ENCODE measurements around the gene FKBP7.
"Not testable (repeated sequence)": the region's sequence is repeated elsewhere in the genome, so short reads cannot be mapped to it uniquely, and the experiment has no call there.

FKBP7 gene

GRCh38 chr2:178449700-178450523, 28.5 kb downstream of the FKBP7 start:
- Histone ChIP-seq H3K27me3 (ENCODE audit: control insufficient read depth, insufficient read depth, low read length) (no peaks in the 10 kb centered on the region), H3K4me3 (ENCODE audit: low read depth, low read length) (peak overlapping the region; percentile 95), H3K4me1 (ENCODE audit: control insufficient read depth, insufficient read depth, low read length) (0 out of 2 replicates have a peak, but pooled peaks cover 3% of the 10 kb centered on the region), H3K36me3 (ENCODE audit: control insufficient read depth, insufficient read depth, low read length) (peaks cover 41% of the 10 kb centered on the region), H3K9me3 (ENCODE audit: control insufficient read depth, insufficient read depth, low read depth, low read length) (no peaks in the 10 kb centered on the region), H3K9ac (ENCODE audit: low read length) (peak overlapping the region; percentile 100), H3K27ac (ENCODE audit: low read depth, low read length) (peak overlapping the region; percentile 94; the same call in 1 of the 2 replicates)

GRCh38 chr2:178448968-178449661, 29.3 kb downstream of the FKBP7 start:
- Histone ChIP-seq H3K9ac (ENCODE audit: low read length) (no peak overlapping the region), H3K36me3 (ENCODE audit: control insufficient read depth, insufficient read depth, low read length) (peaks cover 49% of the 10 kb centered on the region), H3K4me1 (ENCODE audit: control insufficient read depth, insufficient read depth, low read length) (0 out of 2 replicates have a peak, but pooled peaks cover 3% of the 10 kb centered on the region), H3K4me3 (ENCODE audit: low read depth, low read length) (peak overlapping the region; percentile 95; the same call in 1 of the 2 replicates), H3K27me3 (ENCODE audit: control insufficient read depth, insufficient read depth, low read length) (no peaks in the 10 kb centered on the region), H3K27ac (ENCODE audit: low read depth, low read length) (no peak overlapping the region), H3K9me3 (ENCODE audit: control insufficient read depth, insufficient read depth, low read depth, low read length) (no peaks in the 10 kb centered on the region)

GRCh38 chr2:178441426-178441825, 37.0 kb downstream of the FKBP7 start:
- no peak overlapping the region for H3K27ac ChIP-seq (ENCODE audit: low read depth, low read length)
- peaks cover 88% of the 10 kb centered on the region for H3K36me3 ChIP-seq (ENCODE audit: control insufficient read depth, insufficient read depth, low read length)

GRCh38 chr2:178436662-178437061, 41.7 kb downstream of the FKBP7 start:
- no peaks in the 10 kb centered on the region for H3K27me3 ChIP-seq (ENCODE audit: control insufficient read depth, insufficient read depth, low read length)
- no peak overlapping the region for H3K27ac ChIP-seq (ENCODE audit: low read depth, low read length)
- H3K9ac ChIP-seq (ENCODE audit: low read length): no peak overlapping the region
- H3K4me1 ChIP-seq (ENCODE audit: control insufficient read depth, insufficient read depth, low read length): peaks cover 13% of the 10 kb centered on the region
- H3K36me3 ChIP-seq (ENCODE audit: control insufficient read depth, insufficient read depth, low read length): peaks cover 89% of the 10 kb centered on the region
- H3K4me3 ChIP-seq (ENCODE audit: low read depth, low read length): no peak overlapping the region
- H3K9me3 ChIP-seq (ENCODE audit: control insufficient read depth, insufficient read depth, low read depth, low read length): no peaks in the 10 kb centered on the region

More at GRCh38 chr2:178441426-178441825, 37.0 kb downstream of the FKBP7 start:
- Histone ChIP-seq H3K9ac (ENCODE audit: low read length) (no peak overlapping the region), H3K4me1 (ENCODE audit: control insufficient read depth, insufficient read depth, low read length) (peaks cover 13% of the 10 kb centered on the region), H3K4me3 (ENCODE audit: low read depth, low read length) (no peak overlapping the region), H3K27me3 (ENCODE audit: control insufficient read depth, insufficient read depth, low read length) (no peaks in the 10 kb centered on the region), H3K9me3 (ENCODE audit: control insufficient read depth, insufficient read depth, low read depth, low read length) (no peaks in the 10 kb centered on the region)

- H3K27me3 ChIP-seq (ENCODE audit: control insufficient read depth, insufficient read depth, low read length): no peaks in the 10 kb centered on the region
- H3K36me3 ChIP-seq (ENCODE audit: control insufficient read depth, insufficient read depth, low read length): peaks cover 78% of the 10 kb centered on the region
- H3K9ac ChIP-seq (ENCODE audit: low read length): no peak overlapping the region
- no peak overlapping the region for H3K27ac ChIP-seq (ENCODE audit: low read depth, low read length)
- no peaks in the 10 kb centered on the region for H3K9me3 ChIP-seq (ENCODE audit: control insufficient read depth, insufficient read depth, low read depth, low read length)
- H3K4me1 ChIP-seq (ENCODE audit: control insufficient read depth, insufficient read depth, low read length): no peaks in the 10 kb centered on the region
- no peak overlapping the region for H3K4me3 ChIP-seq (ENCODE audit: low read depth, low read length)
Observed at GRCh38 chr2:178429336-178429735, 49.1 kb downstream of the FKBP7 start.

- Histone ChIP-seq H3K36me3 (ENCODE audit: control insufficient read depth, insufficient read depth, low read length) (peaks cover 69% of the 10 kb centered on the region), H3K9me3 (ENCODE audit: control insufficient read depth, insufficient read depth, low read depth, low read length) (no peaks in the 10 kb centered on the region), H3K4me3 (ENCODE audit: low read depth, low read length) (no peak overlapping the region), H3K27me3 (ENCODE audit: control insufficient read depth, insufficient read depth, low read length) (no peaks in the 10 kb centered on the region), H3K9ac (ENCODE audit: low read length) (no peak overlapping the region), H3K4me1 (ENCODE audit: control insufficient read depth, insufficient read depth, low read length) (no peaks in the 10 kb centered on the region), H3K27ac (ENCODE audit: low read depth, low read length) (no peak overlapping the region)
Observed at GRCh38 chr2:178428396-178428806, 50.0 kb downstream of the FKBP7 start.

- no peaks in the 10 kb centered on the region for H3K9me3 ChIP-seq (ENCODE audit: control insufficient read depth, insufficient read depth, low read depth, low read length)
- H3K36me3 ChIP-seq (ENCODE audit: control insufficient read depth, insufficient read depth, low read length): peaks cover 60% of the 10 kb centered on the region
- no peaks in the 10 kb centered on the region for H3K4me1 ChIP-seq (ENCODE audit: control insufficient read depth, insufficient read depth, low read length)
- H3K4me3 ChIP-seq (ENCODE audit: low read depth, low read length): no peak overlapping the region
- no peaks in the 10 kb centered on the region for H3K27me3 ChIP-seq (ENCODE audit: control insufficient read depth, insufficient read depth, low read length)
- no peak overlapping the region for H3K27ac ChIP-seq (ENCODE audit: low read depth, low read length)
- no peak overlapping the region for H3K9ac ChIP-seq (ENCODE audit: low read length)
Observed at GRCh38 chr2:178427458-178427857, 50.9 kb downstream of the FKBP7 start.

GRCh38 chr2:178426388-178426787, 52.0 kb downstream of the FKBP7 start:
- no peak overlapping the region for H3K27ac ChIP-seq (ENCODE audit: low read depth, low read length)
- H3K4me3 ChIP-seq (ENCODE audit: low read depth, low read length): no peak overlapping the region
- H3K27me3 ChIP-seq (ENCODE audit: control insufficient read depth, insufficient read depth, low read length): no peaks in the 10 kb centered on the region
- H3K9me3 ChIP-seq (ENCODE audit: control insufficient read depth, insufficient read depth, low read depth, low read length): no peaks in the 10 kb centered on the region
- H3K4me1 ChIP-seq (ENCODE audit: control insufficient read depth, insufficient read depth, low read length): no peaks in the 10 kb centered on the region
- H3K9ac ChIP-seq (ENCODE audit: low read length): no peak overlapping the region
- H3K36me3 ChIP-seq (ENCODE audit: control insufficient read depth, insufficient read depth, low read length): peaks cover 49% of the 10 kb centered on the region

- Histone ChIP-seq H3K27me3 (ENCODE audit: control insufficient read depth, insufficient read depth, low read length) (no peaks in the 10 kb centered on the region), H3K27ac (ENCODE audit: low read depth, low read length) (no peak overlapping the region), H3K4me1 (ENCODE audit: control insufficient read depth, insufficient read depth, low read length) (no peaks in the 10 kb centered on the region), H3K36me3 (ENCODE audit: control insufficient read depth, insufficient read depth, low read length) (peaks cover 39% of the 10 kb centered on the region), H3K9ac (ENCODE audit: low read length) (no peak overlapping the region), H3K9me3 (ENCODE audit: control insufficient read depth, insufficient read depth, low read depth, low read length) (no peaks in the 10 kb centered on the region), H3K4me3 (ENCODE audit: low read depth, low read length) (no peak overlapping the region)
Observed at GRCh38 chr2:178425255-178425827, 53.1 kb downstream of the FKBP7 start.

GRCh38 chr2:178423746-178424145, 54.7 kb downstream of the FKBP7 start:
- H3K4me1 ChIP-seq (ENCODE audit: control insufficient read depth, insufficient read depth, low read length); H3K9ac ChIP-seq (ENCODE audit: low read length): not testable (repeated sequence)

GRCh38 chr2:178422097-178422496, 56.3 kb downstream of the FKBP7 start:
- no peak overlapping the region for H3K4me3 ChIP-seq (ENCODE audit: low read depth, low read length)
- no peaks in the 10 kb centered on the region for H3K27me3 ChIP-seq (ENCODE audit: control insufficient read depth, insufficient read depth, low read length)
- no peak overlapping the region for H3K27ac ChIP-seq (ENCODE audit: low read depth, low read length)
- H3K9ac ChIP-seq (ENCODE audit: low read length): no peak overlapping the region
- no peaks in the 10 kb centered on the region for H3K9me3 ChIP-seq (ENCODE audit: control insufficient read depth, insufficient read depth, low read depth, low read length)
- H3K36me3 ChIP-seq (ENCODE audit: control insufficient read depth, insufficient read depth, low read length): peaks cover 11% of the 10 kb centered on the region
- H3K4me1 ChIP-seq (ENCODE audit: control insufficient read depth, insufficient read depth, low read length): no peaks in the 10 kb centered on the region

More at GRCh38 chr2:178423746-178424145, 54.7 kb downstream of the FKBP7 start:
- peaks cover 23% of the 10 kb centered on the region for H3K36me3 ChIP-seq (ENCODE audit: control insufficient read depth, insufficient read depth, low read length)
- not testable (repeated sequence) for H3K9me3 ChIP-seq (ENCODE audit: control insufficient read depth, insufficient read depth, low read depth, low read length); H3K27me3 ChIP-seq (ENCODE audit: control insufficient read depth, insufficient read depth, low read length); H3K4me3 ChIP-seq (ENCODE audit: low read depth, low read length); H3K27ac ChIP-seq (ENCODE audit: low read depth, low read length)
